Measurements from ENCODE around the gene BCAM.
"Not testable (repeated sequence)": the region's sequence is repeated elsewhere in the genome, so short reads cannot be mapped to it uniquely, and the experiment has no call there.

BCAM gene

DNA sequence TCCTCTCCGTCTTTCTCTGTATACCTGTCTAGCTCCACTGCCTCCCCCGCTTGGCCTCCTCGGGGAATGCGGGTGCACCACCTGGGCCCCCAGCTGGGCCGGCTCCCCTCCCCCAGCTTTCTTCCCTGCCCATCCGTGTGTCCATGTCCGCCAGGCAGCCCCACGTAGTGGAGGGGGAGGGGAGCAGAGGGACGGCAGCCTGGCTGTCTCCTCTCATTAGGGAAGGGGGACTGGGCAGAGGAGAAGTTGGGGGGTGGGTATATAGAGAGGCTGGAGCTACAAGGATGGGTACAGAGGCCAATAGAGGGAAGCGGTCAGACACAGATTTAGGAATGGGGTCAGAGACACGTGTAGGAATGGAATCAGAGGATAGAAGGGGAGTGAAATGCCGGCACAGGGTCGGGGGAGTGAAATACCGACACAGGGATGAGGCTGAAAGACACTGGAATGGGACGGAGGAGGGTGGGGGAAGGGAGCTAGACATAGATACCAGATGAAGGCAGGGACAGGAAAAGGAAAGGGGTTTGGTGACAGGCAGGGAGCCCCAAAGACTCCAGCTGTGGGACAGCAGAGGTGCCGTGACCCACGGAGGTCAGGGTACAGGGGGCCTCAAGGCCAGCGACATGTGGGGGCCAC lies 40.0 kb downstream of the BCAM start:
- no peak for DNase-seq
- Histone ChIP-seq H3K27me3 (replicated peaks; ENCODE audit: control insufficient read depth, insufficient read depth, low read length, poor library complexity, severe bottlenecking) (peaks cover 5% of the 10 kb centered on the region), H3K36me3 (ENCODE audit: control insufficient read depth, insufficient read depth, low read length) (no peaks in the 10 kb centered on the region), H3K9me3 (ENCODE audit: control insufficient read depth, low read length) (no peaks in the 10 kb centered on the region), H3K4me1 (ENCODE audit: control insufficient read depth, insufficient read depth, low read length, poor library complexity, severe bottlenecking) (peaks cover 35% of the 10 kb centered on the region), H3K4me3 (ENCODE audit: insufficient read depth, low read depth, low read length, poor library complexity, severe bottlenecking) (no peak overlapping the region), H3K27ac (ENCODE audit: insufficient read depth, low read length, poor library complexity, severe bottlenecking) (no peak overlapping the region)

DNA sequence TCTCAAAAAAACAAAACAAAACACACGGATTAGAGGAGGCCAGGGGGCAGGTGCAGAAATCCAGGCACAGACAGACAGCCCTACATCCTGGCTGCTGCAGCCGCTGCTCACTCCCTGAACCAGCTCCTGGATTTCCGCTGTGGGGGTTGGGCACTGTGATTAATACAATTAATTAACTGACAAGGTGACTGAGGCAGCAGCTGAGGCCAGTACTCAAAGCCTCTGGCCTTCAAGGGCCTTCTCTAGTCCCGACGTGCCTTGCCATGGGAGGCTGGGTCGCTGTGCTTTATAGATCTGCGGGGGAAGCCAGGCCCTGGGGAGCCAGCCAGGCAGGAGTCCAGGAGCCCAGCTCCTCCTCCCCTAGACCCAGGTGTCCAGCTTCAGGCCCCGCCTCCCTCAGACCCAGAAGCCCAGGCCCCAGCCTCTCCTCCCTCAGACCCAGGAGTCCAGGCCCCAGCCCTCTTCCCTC lies 41.8 kb downstream of the BCAM start:
- Histone ChIP-seq H3K4me1 (ENCODE audit: control insufficient read depth, insufficient read depth, low read length, poor library complexity, severe bottlenecking) (peaks cover 23% of the 10 kb centered on the region), H3K27ac (ENCODE audit: insufficient read depth, low read length, poor library complexity, severe bottlenecking) (no peak overlapping the region)

DNA sequence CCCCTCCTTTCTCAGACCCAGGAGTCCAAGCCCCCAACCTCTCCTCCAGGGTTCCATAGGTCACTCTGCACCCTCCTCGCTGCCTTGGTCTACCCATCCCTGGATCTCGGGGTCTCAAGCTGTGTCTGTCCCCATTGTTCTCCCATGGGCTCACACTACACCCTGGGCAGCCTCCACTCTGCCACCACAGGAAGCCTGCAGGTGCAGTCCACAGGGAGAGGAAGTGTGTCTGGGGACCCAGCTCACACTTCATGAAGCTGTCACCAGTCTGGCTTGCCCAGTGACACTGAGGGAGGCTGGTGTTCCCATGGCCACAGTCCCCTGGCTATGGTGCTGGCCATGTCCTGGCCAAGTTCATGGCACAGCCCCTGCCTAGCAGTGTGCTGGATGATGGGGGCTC lies 42.5 kb downstream of the BCAM start:
- Histone ChIP-seq H3K9me3 (ENCODE audit: control insufficient read depth, low read length) (no peaks in the 10 kb centered on the region), H3K4me1 (ENCODE audit: control insufficient read depth, insufficient read depth, low read length, poor library complexity, severe bottlenecking) (peaks cover 16% of the 10 kb centered on the region)

More for the DNA sequence above, 41.8 kb downstream of the BCAM start:
- Histone ChIP-seq H3K4me3 (ENCODE audit: insufficient read depth, low read depth, low read length, poor library complexity, severe bottlenecking) (no peak overlapping the region), H3K36me3 (ENCODE audit: control insufficient read depth, insufficient read depth, low read length) (no peaks in the 10 kb centered on the region), H3K9me3 (ENCODE audit: control insufficient read depth, low read length) (no peaks in the 10 kb centered on the region), H3K27me3 (replicated peaks; ENCODE audit: control insufficient read depth, insufficient read depth, low read length, poor library complexity, severe bottlenecking) (peaks cover 5% of the 10 kb centered on the region)
- DNase-seq, result no peak

DNA sequence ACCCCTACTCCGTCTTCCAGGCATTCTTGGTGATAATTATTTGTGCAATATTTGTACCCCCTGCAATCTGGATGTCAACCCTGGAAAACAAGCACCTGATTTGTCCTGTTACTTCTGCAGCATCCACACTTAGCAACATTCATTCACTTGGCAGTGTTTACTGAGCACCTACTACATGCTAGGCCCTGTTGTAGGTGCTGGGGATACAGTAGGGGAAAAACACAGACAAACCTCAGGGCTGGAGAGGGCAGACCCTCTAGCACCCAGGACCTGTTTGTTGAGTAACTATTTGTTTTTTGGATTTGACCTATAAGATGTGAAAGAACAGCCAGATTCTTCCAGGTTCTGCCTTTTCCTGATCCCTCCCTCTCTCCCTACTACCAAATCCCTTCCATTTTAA lies 46.7 kb downstream of the BCAM start:
- no peak for DNase-seq
- H3K27me3 ChIP-seq (replicated peaks; ENCODE audit: control insufficient read depth, insufficient read depth, low read length, poor library complexity, severe bottlenecking), result no peaks in the 10 kb centered on the region
- H3K9me3 ChIP-seq (ENCODE audit: control insufficient read depth, low read length), result no peaks in the 10 kb centered on the region
- H3K36me3 ChIP-seq (ENCODE audit: control insufficient read depth, insufficient read depth, low read length), result no peaks in the 10 kb centered on the region
- H3K27ac ChIP-seq (ENCODE audit: insufficient read depth, low read length, poor library complexity, severe bottlenecking), result no peak overlapping the region
- H3K4me1 ChIP-seq (ENCODE audit: control insufficient read depth, insufficient read depth, low read length, poor library complexity, severe bottlenecking), result no peaks in the 10 kb centered on the region
- no peak overlapping the region for H3K4me3 ChIP-seq (ENCODE audit: insufficient read depth, low read depth, low read length, poor library complexity, severe bottlenecking)

More for the DNA sequence above, 42.5 kb downstream of the BCAM start:
- no peak for DNase-seq
- H3K27ac ChIP-seq (ENCODE audit: insufficient read depth, low read length, poor library complexity, severe bottlenecking), result no peak overlapping the region
- peaks cover 5% of the 10 kb centered on the region for H3K27me3 ChIP-seq (replicated peaks; ENCODE audit: control insufficient read depth, insufficient read depth, low read length, poor library complexity, severe bottlenecking)
- no peak overlapping the region for H3K4me3 ChIP-seq (ENCODE audit: insufficient read depth, low read depth, low read length, poor library complexity, severe bottlenecking)
- no peaks in the 10 kb centered on the region for H3K36me3 ChIP-seq (ENCODE audit: control insufficient read depth, insufficient read depth, low read length)

DNA sequence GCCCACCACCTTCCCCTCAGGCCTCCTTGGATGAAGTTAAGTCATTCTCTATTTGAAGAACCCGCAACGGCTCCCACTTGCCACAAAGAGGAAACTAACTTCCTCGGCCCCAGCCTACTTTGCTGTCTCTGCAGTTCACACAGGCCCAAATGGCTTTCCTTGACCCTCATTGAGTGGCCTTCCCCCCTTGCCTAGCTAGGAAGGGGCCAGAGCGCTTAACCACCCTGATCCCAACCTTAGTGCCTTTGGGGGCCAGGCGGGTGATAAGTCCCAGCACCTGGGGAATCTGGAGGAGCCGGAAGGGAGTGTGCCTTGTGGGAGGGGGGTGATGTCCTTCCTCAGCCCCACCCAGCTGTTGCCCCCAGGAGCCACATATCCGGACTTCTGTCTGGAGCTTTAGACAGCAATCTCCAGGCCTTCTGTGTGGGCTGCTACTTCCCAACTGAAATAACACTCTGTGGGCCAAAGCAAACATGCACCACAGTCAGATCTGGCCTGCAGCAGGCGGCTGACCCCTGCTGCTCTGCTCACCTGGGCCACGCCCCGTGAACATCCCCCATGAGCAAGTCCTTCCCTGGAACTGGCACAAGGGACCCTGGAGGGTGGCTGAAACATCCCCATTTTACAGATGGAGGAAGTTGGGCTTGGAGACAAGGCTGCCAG lies 47.6 kb downstream of the BCAM start:
- no peak for DNase-seq
- no peaks in the 10 kb centered on the region for H3K9me3 ChIP-seq (ENCODE audit: control insufficient read depth, low read length)
- H3K4me3 ChIP-seq (ENCODE audit: insufficient read depth, low read depth, low read length, poor library complexity, severe bottlenecking), result no peak overlapping the region
- H3K27me3 ChIP-seq (replicated peaks; ENCODE audit: control insufficient read depth, insufficient read depth, low read length, poor library complexity, severe bottlenecking), result no peaks in the 10 kb centered on the region
- no peak overlapping the region for H3K27ac ChIP-seq (ENCODE audit: insufficient read depth, low read length, poor library complexity, severe bottlenecking)
- no peaks in the 10 kb centered on the region for H3K36me3 ChIP-seq (ENCODE audit: control insufficient read depth, insufficient read depth, low read length)
- H3K4me1 ChIP-seq (ENCODE audit: control insufficient read depth, insufficient read depth, low read length, poor library complexity, severe bottlenecking), result no peaks in the 10 kb centered on the region

DNA sequence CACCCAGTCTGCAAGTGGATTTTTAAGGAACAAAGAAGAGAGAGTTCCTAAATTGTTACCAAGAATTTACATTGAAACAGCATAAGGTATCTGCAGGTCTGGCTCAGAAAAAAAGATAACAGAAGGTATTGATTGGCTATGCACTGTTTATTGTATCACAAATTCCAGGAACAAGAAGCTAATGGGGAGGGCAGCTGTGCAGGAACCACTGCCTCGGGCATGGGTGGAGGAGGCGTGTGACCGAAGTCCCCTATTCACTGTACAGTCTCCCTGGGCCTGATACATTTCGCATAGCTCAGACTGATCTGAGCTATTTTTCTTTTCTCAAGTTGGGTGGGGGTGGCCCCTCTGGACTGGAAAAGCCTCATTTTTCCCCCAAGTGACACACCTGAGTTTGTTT lies 48.9 kb downstream of the BCAM start:
- Histone ChIP-seq H3K27ac (ENCODE audit: insufficient read depth, low read length, poor library complexity, severe bottlenecking) (no peak overlapping the region), H3K36me3 (ENCODE audit: control insufficient read depth, insufficient read depth, low read length) (no peaks in the 10 kb centered on the region), H3K4me3 (ENCODE audit: insufficient read depth, low read depth, low read length, poor library complexity, severe bottlenecking) (no peak overlapping the region), H3K27me3 (replicated peaks; ENCODE audit: control insufficient read depth, insufficient read depth, low read length, poor library complexity, severe bottlenecking) (no peaks in the 10 kb centered on the region), H3K9me3 (ENCODE audit: control insufficient read depth, low read length) (no peaks in the 10 kb centered on the region), H3K4me1 (ENCODE audit: control insufficient read depth, insufficient read depth, low read length, poor library complexity, severe bottlenecking) (no peaks in the 10 kb centered on the region)
- DNase-seq, result no peak

DNA sequence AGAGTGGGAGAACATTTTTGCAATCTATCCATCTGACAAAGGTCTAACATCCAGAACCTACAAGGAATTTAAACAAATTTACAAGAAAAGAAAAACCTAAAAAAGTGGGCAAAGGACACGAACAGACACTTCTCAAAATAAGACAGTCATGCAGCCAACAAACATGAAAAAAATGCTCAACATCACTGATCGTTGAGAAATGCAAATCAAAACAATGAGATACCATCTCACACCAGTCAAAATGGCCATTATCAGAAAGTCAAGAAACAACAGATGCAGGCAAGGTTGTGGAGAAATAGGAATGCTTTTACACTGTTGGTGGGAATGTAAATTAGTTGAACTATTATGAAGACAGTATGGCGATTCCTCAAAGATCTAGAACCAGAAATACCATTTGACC lies 52.7 kb downstream of the BCAM start:
- H3K36me3 ChIP-seq (ENCODE audit: control insufficient read depth, insufficient read depth, low read length); H3K9me3 ChIP-seq (ENCODE audit: control insufficient read depth, low read length); H3K27ac ChIP-seq (ENCODE audit: insufficient read depth, low read length, poor library complexity, severe bottlenecking); H3K4me1 ChIP-seq (ENCODE audit: control insufficient read depth, insufficient read depth, low read length, poor library complexity, severe bottlenecking); H3K4me3 ChIP-seq (ENCODE audit: insufficient read depth, low read depth, low read length, poor library complexity, severe bottlenecking); DNase-seq; H3K27me3 ChIP-seq (replicated peaks; ENCODE audit: control insufficient read depth, insufficient read depth, low read length, poor library complexity, severe bottlenecking): not testable (repeated sequence)

DNA sequence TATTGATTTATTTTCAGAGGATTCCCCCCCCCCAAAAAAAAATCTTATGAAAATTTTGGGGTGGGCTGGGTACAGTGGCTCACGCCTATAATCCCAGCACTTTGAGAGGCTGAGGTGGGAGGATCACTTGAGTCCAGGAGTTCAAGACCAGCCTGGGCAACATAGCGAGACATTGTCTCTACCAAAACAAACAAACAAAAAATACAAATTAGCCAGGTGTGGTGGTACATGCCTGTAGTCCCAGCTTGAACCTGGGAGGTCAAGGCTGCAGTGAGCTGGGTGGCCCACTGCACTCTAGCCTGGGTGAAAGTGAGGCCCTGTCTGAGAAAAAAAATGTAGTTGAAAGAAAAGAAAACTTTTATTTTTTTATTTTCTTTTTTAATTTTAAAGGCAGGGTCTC lies 55.1 kb downstream of the BCAM start:
- H3K36me3 ChIP-seq (ENCODE audit: control insufficient read depth, insufficient read depth, low read length), result no peaks in the 10 kb centered on the region
- no peak overlapping the region for H3K27ac ChIP-seq (ENCODE audit: insufficient read depth, low read length, poor library complexity, severe bottlenecking)
- H3K4me1 ChIP-seq (ENCODE audit: control insufficient read depth, insufficient read depth, low read length, poor library complexity, severe bottlenecking), result no peaks in the 10 kb centered on the region
- H3K9me3 ChIP-seq (ENCODE audit: control insufficient read depth, low read length), result no peaks in the 10 kb centered on the region
- no peak overlapping the region for H3K4me3 ChIP-seq (ENCODE audit: insufficient read depth, low read depth, low read length, poor library complexity, severe bottlenecking)
- H3K27me3 ChIP-seq (replicated peaks; ENCODE audit: control insufficient read depth, insufficient read depth, low read length, poor library complexity, severe bottlenecking), result no peaks in the 10 kb centered on the region
- no peak for DNase-seq

DNA sequence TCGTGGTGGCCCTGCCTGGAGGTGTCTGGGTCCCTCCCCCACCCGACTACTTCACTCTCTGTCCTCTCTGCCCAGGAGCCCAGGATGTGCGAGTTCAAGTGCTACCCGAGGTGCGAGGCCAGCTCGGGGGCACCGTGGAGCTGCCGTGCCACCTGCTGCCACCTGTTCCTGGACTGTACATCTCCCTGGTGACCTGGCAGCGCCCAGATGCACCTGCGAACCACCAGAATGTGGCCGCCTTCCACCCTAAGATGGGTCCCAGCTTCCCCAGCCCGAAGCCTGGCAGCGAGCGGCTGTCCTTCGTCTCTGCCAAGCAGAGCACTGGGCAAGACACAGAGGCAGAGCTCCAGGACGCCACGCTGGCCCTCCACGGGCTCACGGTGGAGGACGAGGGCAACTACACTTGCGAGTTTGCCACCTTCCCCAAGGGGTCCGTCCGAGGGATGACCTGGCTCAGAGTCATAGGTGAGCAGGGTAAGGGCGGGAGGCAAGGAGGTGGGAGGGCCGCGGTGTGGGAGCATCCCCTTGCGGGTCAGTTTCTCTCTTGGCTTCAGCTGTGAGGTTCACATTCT lies 56.4 kb downstream of the BCAM start:
- H3K9me3 ChIP-seq (ENCODE audit: control insufficient read depth, low read length), result no peaks in the 10 kb centered on the region
- no peaks in the 10 kb centered on the region for H3K27me3 ChIP-seq (replicated peaks; ENCODE audit: control insufficient read depth, insufficient read depth, low read length, poor library complexity, severe bottlenecking)
- no peak for DNase-seq

DNA sequence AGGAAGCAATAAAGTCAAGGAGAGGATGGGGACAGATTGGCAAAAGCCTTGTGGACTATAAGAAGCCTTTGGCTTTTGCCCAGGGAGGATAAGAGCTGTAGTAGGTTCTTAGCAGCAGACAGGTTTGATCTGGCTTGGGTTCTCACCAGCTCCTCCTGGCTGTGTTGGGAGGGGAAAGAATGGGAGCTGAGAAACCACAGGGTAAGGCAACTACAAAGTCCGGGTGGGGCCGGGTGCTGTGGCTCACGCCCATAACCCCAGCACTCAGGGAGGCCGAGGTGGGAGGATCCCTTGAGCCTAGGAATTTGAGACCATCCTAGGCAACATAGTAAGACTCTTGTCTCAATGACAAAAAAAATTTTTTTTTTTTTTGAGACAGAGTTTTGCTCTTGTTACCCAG lies 57.8 kb downstream of the BCAM start:
- H3K4me1 ChIP-seq (ENCODE audit: control insufficient read depth, insufficient read depth, low read length, poor library complexity, severe bottlenecking), result no peaks in the 10 kb centered on the region
- DNase-seq, result no peak
- H3K4me3 ChIP-seq (ENCODE audit: insufficient read depth, low read depth, low read length, poor library complexity, severe bottlenecking), result no peak overlapping the region
- H3K9me3 ChIP-seq (ENCODE audit: control insufficient read depth, low read length), result no peaks in the 10 kb centered on the region
- H3K27me3 ChIP-seq (replicated peaks; ENCODE audit: control insufficient read depth, insufficient read depth, low read length, poor library complexity, severe bottlenecking), result no peaks in the 10 kb centered on the region
- no peak overlapping the region for H3K27ac ChIP-seq (ENCODE audit: insufficient read depth, low read length, poor library complexity, severe bottlenecking)
- H3K36me3 ChIP-seq (ENCODE audit: control insufficient read depth, insufficient read depth, low read length), result no peaks in the 10 kb centered on the region

More for the DNA sequence above, 56.4 kb downstream of the BCAM start:
- Histone ChIP-seq H3K27ac (ENCODE audit: insufficient read depth, low read length, poor library complexity, severe bottlenecking) (no peak overlapping the region), H3K4me3 (ENCODE audit: insufficient read depth, low read depth, low read length, poor library complexity, severe bottlenecking) (no peak overlapping the region), H3K36me3 (ENCODE audit: control insufficient read depth, insufficient read depth, low read length) (no peaks in the 10 kb centered on the region), H3K4me1 (ENCODE audit: control insufficient read depth, insufficient read depth, low read length, poor library complexity, severe bottlenecking) (no peaks in the 10 kb centered on the region)
